RWPE2 (cell line): ENCODE results near the gene KRTAP29-1.
A peak's percentile ranks its signal among the peaks of the same experiment; 100 is the strongest.

Experiments used
- ATAC-seq: fragments of 200-7000 bp; cut with Tn5 transposase; 3 replicates; pipeline ENCODE4 v1.9.1; 2021; ENCODE audit warnings: low read depth
- DNase-seq: peaks from one replicate; pipeline ENCODE4 v3.0.0-alpha.2; 2020; ENCODE audit warnings: low spot score
- H3K27ac ChIP-seq: fragments of 450-650 bp; 2 replicates; pipeline ENCODE4 v1.5.1; 2017; ENCODE audit warnings: mild to moderate bottlenecking; ENCODE audit not compliant: poor library complexity, severe bottlenecking
- H3K27me3 ChIP-seq: fragments of 250-450 bp; sonication (Bioruptor Pico); 2 replicates; pipeline ENCODE4 v1.5.1; 2021; ENCODE audit warnings: mild to moderate bottlenecking, moderate library complexity; ENCODE audit not compliant: insufficient read depth, poor library complexity, severe bottlenecking
- H3K36me3 ChIP-seq: fragments of 250-450 bp; sonication (Bioruptor Pico); 2 replicates; pipeline ENCODE4 v1.5.1; 2020; ENCODE audit warnings: low read depth, mild to moderate bottlenecking, moderate library complexity
- H3K4me1 ChIP-seq: fragments of 250-450 bp; sonication (Bioruptor Pico); 2 replicates; pipeline ENCODE4 v1.5.1; 2021; ENCODE audit warnings: mild to moderate bottlenecking, moderate library complexity; ENCODE audit not compliant: insufficient read depth, poor library complexity, severe bottlenecking
- H3K4me3 ChIP-seq: fragments of 250-450 bp; sonication (Bioruptor Pico); 2 replicates; pipeline ENCODE4 v1.5.1; 2021; ENCODE audit warnings: mild to moderate bottlenecking, moderate library complexity; ENCODE audit not compliant: severe bottlenecking
- H3K9me3 ChIP-seq: fragments of 250-450 bp; sonication (Bioruptor Pico); 2 replicates; pipeline ENCODE4 v1.5.1; 2021; ENCODE audit warnings: mild to moderate bottlenecking, moderate library complexity; ENCODE audit not compliant: severe bottlenecking
- CTCF ChIP-seq: fragments of 450-650 bp; IDR thresholded peaks from one replicate; pipeline ENCODE4 v1.5.1; 2017; ENCODE audit warnings: mild to moderate bottlenecking, moderate library complexity; ENCODE audit not compliant: poor library complexity, severe bottlenecking

Gene KRTAP29-1

GRCh38 chr17:41333836-41334235, 31.2 kb upstream of the KRTAP29-1 start:
- Histone ChIP-seq H3K27me3 (no peaks in the 10 kb centered on the region), H3K4me1 (peaks cover 5% of the 10 kb centered on the region), H3K9me3 (no peaks in the 10 kb centered on the region), H3K27ac (no peak overlapping the region), H3K36me3 (no peaks in the 10 kb centered on the region), H3K4me3 (no peak overlapping the region)
- no peak for TF ChIP-seq CTCF
- DNase-seq (no peak), ATAC-seq (no peak)

GRCh38 chr17:41333098-41333497, 30.4 kb upstream of the KRTAP29-1 start:
- Histone ChIP-seq H3K9me3 (no peaks in the 10 kb centered on the region), H3K36me3 (no peaks in the 10 kb centered on the region), H3K27me3 (no peaks in the 10 kb centered on the region), H3K4me3 (no peak overlapping the region), H3K4me1 (no peaks in the 10 kb centered on the region), H3K27ac (no peak overlapping the region)
- ATAC-seq = no peak
- TF ChIP-seq CTCF = no peak
- no peak for DNase-seq

GRCh38 chr17:41332239-41332638, 29.6 kb upstream of the KRTAP29-1 start:
- DNase-seq = no peak
- ATAC-seq = no peak
- Histone ChIP-seq H3K27me3 (no peaks in the 10 kb centered on the region), H3K4me1 (no peaks in the 10 kb centered on the region), H3K27ac (no peak overlapping the region), H3K4me3 (no peak overlapping the region), H3K9me3 (no peaks in the 10 kb centered on the region), H3K36me3 (no peaks in the 10 kb centered on the region)
- TF ChIP-seq CTCF = no peak

- DNase-seq (no peak), ATAC-seq (no peak)
- Histone ChIP-seq H3K4me3 (no peak overlapping the region), H3K9me3 (no peaks in the 10 kb centered on the region), H3K27ac (no peak overlapping the region), H3K4me1 (no peaks in the 10 kb centered on the region), H3K36me3 (no peaks in the 10 kb centered on the region), H3K27me3 (no peaks in the 10 kb centered on the region)
- no peak for TF ChIP-seq CTCF
Observed at GRCh38 chr17:41331606-41332005, 29.0 kb upstream of the KRTAP29-1 start.

GRCh38 chr17:41329279-41329948, 26.8 kb upstream of the KRTAP29-1 start:
- ATAC-seq (peak; percentile 79), DNase-seq (no peak)
- no peak overlapping the region for H3K4me3 ChIP-seq
- H3K9me3 ChIP-seq = no peaks in the 10 kb centered on the region
- no peaks in the 10 kb centered on the region for H3K36me3 ChIP-seq
- H3K27ac ChIP-seq = no peak overlapping the region
- no peaks in the 10 kb centered on the region for H3K27me3 ChIP-seq
- TF ChIP-seq CTCF = peak; percentile 78
- no peaks in the 10 kb centered on the region for H3K4me1 ChIP-seq
